GM21717 (cell line): ENCODE measurements around the gene CFAP74.
"Not testable (repeated sequence)": the region's sequence is repeated elsewhere in the genome, so short reads cannot be mapped to it uniquely, and the experiment has no call there.

Source experiments
- ATAC-seq: cut with Tn5 transposase; IDR thresholded peaks from one replicate; pipeline ENCODE4 v1.9.1; 2021; ENCODE audit warnings: mild to moderate bottlenecking, moderate library complexity; ENCODE audit not compliant: unreplicated experiment

CFAP74 gene

DNA sequence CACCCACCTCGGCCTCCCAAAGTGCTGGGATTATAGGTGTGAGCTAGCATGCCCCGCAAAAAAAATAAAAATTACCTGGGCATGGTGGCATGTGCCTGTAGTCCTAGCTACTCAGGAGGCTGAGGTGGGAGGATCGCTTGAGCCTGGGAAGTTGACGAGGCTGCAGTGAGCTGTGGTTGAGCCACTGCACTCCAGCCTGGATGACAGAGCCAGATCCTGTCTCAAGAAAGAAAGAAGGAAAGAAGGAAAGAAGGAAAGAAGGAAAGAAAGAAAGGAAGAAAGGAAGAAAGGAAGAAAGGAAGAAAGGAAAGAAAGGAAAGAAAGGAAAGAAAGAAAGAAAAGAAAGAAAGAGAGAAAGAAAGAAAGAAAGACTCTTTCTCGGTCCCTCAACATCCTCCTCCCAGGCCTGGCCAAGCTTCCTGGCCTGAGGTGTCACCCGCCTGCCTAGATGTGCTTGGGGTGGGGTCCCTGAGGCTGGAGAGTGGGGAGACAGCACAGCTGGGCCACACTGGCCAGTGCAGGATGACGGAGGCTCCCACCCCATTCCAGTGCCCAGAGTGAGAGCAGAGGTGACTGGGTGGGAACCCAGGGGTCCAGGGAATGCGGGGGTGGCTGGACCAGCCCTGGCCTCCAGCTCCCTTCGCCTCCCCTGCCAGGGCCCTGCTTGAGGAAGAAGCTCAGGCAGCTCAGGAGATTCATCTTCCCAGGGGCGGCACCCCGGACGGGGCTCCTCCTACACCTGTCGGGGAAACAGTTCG lies 102.5 kb downstream of the CFAP74 start:
- no peak for ATAC-seq

DNA sequence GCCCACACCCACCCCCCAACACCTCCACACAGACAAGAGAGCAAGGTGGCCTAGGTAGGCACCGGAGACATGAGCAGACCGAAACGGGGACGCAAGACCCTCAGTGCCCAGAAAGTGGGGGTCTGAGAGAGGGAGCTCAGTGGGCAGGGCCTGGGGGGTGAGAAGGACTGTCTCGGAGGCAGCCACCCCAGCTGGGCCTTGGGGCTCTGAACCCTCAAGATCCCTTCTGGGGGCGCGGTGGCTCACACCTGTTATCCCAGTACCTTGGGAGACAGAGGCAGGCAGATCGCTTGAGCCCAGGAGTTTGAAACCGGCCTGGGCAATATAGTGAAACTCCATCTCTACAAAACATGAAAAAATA lies 103.6 kb downstream of the CFAP74 start:
- no peak for ATAC-seq

DNA sequence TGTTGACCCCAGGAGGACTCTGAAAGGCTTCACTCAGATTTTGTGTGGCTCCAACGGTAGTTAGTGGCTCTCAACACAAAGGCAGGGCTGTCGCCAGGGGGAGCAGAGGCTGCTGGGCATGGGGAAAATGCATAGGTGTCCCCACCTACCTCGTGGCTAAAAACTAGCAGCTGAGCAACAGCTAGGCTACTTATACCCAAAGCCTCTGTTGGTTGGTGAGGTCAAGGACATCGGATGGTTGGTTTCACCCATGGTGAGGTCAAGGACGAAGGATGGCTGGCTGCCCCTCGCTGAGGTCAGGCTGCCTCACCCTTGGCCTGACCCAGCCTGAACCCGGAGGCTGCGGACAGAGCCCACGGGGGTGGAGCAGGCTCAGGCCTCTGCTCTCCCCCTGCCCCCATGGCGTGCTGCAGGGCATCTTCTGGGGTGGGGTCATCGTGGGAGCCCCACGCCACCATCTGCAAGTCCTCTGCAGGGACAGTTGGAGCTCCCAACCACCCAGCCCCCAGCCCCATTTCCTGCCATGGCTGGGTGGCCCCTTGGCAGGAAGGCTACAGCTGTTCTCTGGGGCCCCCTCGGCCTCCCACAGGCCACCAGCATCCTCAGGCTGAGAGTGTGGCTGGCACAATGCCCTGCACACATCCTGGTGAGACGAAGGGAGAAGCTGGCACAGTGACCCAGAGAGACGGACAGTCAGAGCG lies 104.2 kb downstream of the CFAP74 start:
- no peak for ATAC-seq

DNA sequence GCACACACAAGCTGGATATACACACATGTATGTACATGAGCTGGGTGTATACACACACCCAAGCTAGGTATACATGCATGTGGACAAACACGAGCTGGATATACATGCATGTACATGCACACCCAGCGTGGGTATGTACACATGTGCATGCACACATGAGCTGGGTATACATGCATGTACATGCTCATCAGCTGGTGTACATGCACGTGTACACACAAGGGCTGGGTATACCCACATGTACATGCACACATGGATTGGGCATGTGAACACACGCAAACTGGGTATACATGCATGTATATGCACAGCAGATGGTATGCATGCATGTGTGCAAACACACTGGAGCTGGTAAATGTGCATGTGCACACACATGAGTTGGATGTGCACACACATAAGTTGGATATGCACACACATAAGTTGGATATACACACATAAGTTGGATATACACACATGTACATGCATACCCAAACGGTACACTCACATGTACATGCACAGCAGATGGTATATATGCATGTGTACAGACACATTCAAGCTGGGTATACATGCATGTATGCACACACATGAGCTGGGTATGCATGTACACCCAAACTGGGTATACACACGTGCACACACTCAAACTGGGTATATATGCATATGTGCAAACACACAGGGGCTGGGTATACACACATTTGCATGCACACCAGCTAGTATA lies 105.2 kb downstream of the CFAP74 start:
- no peak for ATAC-seq

DNA sequence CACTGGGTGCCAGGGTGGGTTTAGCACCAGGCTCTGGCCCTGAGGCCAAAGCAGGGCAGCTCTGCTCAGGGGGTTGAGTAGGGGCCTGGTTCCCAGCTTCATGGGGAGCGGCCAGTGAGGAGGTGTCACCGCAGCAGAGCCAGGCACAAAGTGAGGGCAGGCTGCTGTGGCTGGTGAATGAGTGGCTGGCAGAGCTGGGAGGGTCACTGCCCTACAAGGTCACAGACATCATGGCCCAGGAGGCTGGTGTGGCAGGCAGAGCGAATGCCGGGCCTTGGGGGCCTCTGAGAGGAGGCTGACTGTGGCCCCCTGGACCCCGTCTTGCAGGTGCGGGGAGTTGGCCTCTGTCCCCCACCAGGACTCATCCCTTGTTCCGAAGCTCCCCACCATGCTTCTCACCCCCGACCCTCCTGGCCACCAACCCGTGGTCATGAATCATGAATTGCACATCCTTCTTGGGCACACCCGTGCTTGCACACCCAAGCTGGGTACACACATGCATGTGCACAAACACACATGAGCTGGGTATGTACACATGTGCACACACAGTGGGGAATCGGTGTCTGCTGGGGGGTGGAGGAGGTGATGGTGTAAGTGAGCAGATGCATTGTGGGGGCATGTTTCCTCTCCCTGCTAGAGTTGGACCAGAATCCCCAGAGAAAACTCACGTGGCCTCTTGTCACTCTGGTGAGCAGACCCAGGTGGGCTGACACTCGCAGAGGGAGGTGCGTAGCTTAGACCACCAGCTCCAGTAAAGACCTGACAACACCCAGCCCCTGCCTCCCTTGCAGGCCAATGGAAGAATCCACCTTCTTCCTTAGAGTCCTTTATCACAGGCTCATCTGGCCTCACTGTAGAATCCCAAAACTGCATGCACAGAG lies 107.9 kb downstream of the CFAP74 start:
- no peak for ATAC-seq

DNA sequence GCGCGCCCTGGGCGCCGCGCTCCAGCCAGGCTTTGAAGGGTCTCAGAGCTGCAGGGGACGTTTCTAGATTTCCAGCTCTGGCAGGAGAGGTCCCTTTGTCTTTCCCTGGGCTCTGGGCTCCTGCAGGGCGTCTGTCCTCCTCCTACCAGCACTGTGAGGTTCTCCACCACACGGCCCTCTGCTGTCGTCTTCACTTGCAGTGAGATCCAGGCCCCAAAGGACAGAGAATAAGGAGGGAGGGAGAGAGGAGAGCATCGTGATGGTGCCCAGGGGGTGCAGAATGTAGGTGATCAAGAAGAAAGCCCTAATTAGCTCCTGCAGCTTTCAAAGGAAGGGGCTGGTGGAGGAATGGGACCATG lies 108.5 kb downstream of the CFAP74 start:
- no peak for ATAC-seq

DNA sequence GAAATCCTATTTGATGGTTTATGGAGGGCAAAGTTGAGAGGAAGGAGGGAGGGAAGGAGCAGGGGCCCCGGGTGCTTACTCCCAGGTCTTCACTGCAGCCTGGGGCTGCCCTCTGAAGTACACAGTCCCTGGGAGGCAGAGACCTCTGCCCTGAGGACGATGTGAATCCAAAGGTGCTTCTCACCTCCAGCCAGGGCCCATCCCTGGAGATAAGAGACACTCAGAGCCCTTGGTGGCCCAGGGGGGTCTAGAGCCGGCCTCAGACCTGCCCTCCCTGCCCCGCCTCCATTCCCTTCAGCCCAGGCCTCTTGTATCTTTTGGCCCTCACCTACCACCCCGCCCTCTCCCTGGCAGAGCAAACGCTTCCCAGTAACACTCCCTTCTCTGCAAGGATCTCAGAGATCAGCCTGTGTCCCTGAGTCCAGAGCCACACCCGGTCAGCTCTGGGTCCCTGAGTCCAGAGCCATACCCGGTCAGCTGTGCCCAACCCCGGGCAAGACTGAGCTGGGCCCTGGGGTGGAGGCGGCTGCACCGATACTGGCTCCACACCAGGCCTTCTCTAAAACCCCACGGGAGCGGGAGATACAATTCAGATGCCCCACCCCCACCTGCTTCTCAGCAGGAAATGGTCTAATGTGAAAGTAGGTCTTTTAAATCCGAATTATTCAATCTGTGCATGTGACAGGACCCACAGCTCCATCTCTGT lies 109.1 kb downstream of the CFAP74 start:
- ATAC-seq, result no peak

DNA sequence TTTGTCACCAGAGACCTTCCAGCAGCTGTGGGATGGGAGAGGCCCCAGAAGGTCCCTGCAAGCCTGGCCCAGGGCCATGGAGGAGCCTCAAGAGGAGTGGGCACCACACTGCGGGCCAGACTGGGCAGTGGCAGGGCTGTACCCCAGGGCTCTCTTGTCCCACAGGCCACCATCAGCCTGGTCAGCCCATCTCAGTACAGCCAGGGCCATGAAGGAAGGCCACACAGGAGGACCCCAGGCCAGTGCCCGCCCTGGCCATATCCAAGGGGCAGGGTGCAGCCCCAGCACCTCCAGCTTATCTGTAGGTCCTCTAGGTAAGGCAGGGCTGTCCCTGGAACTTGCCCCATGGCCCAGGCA lies 109.6 kb downstream of the CFAP74 start:
- ATAC-seq, result no peak

DNA sequence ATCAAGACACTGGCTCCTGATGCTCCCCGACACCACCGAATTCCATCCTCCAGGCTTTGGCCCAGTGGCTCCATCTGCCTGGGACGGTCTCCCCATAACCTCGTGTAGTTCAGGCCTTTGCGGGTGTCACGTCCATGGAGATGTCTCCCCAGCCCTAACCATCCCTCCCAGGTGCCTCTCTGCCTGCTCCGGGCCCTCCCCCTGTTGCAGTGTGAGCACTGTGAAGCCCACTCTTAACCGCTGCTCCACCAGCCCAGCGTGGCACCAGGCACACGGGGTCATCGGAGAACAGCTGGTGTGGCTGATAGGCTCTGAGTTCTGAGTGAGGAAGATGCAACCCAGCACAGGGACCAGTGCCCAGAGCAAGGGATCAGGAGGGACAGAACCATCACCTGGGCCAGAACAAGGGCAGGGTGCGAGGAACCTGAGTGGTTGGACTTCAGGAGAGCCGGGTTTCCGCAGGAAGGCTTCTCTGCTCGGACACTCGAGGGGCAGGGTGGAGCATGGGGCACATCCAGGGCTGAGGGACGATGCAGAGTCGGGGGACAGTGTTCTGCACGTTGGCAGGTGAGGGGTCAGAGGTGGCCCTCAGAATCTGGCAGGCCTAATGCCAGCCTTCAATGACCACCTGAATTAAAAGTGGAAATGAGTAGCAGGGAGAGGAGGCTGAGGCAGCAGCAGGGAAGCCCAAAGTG lies 110.1 kb downstream of the CFAP74 start:
- ATAC-seq, result no peak

DNA sequence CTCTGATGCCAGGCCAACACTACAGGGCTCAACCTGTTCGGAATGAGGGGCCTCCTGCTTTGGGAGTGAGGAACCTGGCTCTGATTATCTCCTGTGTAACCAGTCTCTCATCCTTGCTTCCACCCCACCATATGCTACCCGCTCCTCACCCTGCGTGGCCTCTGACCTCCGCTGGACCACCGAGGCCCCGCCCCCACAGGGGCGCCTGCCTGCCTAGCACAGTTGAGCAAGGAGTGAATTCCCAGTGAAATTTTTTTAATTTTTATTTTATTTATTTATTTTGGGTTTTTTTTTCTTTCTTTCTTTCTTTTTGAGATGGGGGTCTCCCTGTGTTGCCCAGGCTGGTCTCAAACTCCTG lies 110.8 kb downstream of the CFAP74 start:
- no peak for ATAC-seq

DNA sequence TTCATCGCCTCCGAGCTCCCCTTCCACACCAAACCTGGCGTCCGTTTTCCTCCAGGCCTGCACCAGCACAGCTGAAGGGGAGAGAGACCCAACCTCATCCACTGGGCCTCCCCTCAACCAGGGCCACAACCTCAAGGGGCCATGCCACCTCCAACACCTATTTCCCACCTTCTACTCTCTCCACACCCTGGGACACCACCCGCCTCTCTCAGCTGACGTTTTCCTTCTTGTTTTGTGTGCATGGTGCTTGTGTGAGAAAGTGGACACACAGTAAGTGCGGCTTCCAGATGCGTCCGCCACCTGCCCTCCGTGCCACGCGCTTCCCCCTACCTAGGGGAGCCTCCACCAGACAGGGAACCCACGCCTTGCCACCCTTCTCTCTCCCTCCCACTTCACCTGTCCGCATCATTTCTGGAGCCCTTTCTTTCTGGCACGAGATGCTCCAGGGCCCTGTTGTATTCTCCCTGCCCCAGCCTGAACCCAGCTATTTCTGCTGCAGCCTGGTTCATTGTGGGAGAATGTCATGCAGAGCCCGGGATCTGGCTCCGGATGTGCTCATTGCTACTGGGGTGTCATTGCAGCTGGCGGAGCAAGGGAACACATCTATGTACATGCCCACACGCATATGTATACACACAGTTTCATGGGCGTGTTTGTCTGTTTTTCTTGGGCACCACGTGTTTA lies 111.4 kb downstream of the CFAP74 start:
- ATAC-seq, result no peak

DNA sequence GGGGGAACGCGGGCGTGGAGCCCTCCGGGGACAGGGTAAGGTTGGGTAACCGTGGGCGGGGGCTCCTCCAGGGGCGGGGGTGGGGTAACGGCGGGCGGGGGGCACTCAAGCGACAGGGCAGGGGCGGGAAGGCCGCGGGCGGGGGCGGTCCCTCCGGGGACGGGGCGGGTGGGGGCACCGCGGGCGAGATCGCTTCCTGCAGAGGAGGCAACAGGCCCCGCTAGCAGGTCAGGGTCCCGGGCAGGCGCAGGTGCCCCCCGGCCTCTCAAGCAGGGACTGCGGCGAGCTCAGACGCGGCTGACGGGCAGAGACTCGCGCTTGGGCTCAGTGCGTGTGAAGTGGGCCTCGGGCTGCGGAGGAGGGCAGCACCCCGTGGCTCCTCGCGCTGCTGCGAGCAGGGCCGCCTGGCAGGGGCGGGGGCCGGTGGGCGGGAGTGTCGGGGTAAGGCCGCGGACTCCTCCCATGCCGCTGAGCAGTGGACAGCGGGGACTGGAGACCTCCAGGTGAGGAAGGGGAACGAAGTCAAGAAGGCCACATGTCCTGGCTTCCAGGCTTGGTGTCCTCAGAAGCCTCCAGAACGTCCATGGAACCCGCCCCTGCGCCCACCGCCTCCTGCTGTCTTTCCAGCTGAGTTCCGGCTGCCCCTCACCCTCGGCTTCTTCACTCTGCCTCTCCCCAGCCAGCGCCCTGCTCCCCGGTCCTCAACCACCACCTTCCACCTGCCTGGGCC lies 112.1 kb downstream of the CFAP74 start:
- no peak for ATAC-seq

DNA sequence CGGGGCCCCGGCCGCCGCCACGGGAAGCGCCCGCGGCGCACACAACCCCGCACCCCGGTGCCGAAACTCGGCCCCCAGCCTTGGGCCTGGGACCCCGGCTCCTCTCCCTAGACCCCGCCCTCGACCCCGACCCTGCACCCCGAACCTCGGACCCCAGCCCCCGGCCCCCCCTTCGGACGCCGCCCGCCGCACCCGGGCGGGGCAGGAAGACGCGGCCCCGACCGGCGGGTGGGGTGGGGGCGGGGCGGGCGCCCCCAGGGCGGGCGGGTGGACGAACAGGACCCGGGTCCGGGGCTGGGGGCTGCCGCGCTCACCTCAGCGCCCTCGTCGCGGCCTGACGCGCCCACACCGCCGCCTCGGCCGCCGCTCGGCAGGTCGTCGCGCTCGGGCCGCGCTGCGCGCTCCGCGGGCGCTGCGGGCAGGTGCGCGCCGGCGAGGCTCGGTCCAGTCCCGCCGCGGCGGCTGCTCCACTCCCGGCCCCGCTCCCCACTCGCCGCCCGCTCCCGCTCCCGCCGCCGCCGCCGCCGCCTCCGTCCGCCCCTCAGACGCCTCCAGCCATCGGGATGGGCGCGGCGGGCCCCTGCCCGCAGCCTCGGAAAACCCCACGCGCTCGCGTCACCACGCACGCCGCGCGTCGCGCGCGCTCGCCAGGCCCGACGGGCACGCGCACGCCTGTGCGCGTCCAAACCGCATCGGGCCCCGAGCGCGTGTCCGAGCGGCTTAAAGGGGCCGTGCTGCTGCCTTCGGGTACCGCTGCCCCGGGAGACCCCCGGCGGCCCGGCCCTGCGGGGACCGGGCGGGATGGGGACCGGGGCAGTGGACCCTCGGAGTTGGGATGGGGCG lies 112.9 kb downstream of the CFAP74 start, which contains the start of gene GNB1:
Gene GNB1, minus strand, starts transcription at position 582 of the 843 bp plus-strand sequence. CDS start 65,634 bp downstream, outside the sequence.
- peak; percentile 58 for ATAC-seq

DNA sequence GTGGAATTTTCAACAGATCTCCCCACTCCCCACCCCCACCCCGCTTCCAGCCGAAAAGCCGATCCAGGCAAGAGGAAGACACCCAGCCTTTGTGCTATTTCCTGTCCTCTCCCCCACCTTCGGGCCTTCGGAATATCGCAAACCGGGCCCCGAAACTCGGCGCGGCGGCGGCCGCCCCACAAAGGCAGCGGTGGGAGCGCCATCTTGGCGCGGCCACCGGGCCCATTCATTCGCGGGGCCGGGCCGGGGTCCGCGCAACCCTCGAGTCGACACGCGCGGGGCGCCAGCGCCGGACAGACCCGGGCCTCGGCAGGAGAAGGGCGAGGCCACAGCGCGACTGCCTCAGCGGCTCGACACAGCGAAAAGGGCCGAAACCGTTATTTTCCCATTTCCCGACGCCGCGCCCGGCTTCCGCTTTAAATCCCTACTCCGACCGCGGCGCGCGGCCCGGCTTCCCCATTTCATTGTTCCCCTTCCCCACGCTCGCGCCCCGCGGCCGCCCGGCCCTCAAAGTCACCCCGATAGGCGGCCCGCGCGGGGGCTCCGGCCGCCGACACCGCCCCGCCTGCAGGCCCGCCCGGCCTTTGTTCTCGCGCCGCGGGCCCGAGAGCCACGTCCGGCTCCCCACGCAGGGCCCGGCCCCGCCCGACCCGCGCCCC lies 113.6 kb downstream of the CFAP74 start:
- peak; percentile 33 for ATAC-seq

DNA sequence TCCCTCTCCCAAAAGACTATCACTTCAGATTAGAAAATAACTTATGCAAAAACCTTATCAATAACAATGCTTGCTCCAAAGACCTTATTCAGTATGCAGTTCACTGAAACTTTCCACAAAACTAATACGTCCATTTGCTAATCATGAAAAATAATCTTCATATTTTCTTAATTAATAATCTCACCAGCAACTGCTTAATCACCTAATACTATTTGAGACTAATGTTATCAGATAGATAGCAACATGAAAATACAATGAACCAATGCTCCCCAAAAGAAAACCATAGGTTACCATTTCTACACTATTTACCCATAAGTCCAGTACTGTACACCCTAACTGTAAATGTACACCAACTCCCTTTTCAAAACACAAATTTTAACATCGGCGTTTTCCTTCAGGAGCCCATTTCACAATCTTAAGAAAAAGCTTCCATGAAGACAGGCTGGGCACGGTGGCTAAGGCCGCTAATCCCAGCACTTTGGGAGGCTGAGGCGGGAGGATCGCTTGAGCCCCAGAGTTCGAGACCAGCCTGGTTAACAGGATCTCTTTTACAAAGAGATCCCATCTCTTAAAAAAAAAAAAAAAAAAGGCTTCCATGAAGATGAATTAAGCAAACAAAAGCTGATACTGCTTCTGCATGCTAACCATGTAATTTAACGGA lies 114.4 kb downstream of the CFAP74 start:
- ATAC-seq, result no peak

DNA sequence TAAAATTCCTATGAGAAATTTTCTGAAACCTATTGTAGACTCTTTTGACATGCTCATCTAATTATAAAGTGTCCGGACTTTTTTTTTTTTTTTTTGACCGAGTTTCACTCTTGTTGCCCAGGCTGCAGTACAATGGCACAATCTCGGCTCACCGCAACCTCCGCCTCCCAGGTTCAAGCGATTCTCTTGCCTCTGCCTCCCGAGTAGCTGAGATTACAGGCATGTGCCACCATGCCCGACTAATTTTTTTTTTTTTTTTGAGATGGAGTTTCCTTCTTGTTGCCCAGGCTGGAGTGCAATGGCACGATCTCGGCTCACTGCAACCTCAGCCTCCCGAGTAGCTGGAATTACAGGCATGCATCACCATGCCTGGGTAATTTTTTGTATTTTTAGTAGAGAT lies 119.7 kb downstream of the CFAP74 start:
- not testable (repeated sequence) for ATAC-seq
